ENCODE results near the gene PITPNC1. TPM values are rescaled to one million over a fixed set of nuclear protein-coding genes. Genes with fewer than 3 reads are reported as not detected.

Gene PITPNC1
- total and polyA plus RNA-seq, 2 of the 13 experiments (the other 11 are each of a cell fraction or from before 2014, with no cell fraction given) = 4.1 to 5.7 TPM

GRCh38 chr17:67366193-67367157 is 10.6 kb upstream of the PITPNC1 start, which contains the start of gene PSMD12 (continued):
- TF ChIP-seq RNF219 (CRISPR knock-in tag; IDR thresholded peaks at IDR 0.05) (no peak), BRCA1 (CRISPR knock-in tag; IDR thresholded peaks at IDR 0.05) (0 out of 2 replicates have a peak, but pooled peaks have one; percentile 38), ZNF766 (CRISPR knock-in tag; IDR thresholded peaks at IDR 0.05; ENCODE audit: borderline replicate concordance) (peak; percentile 51; the same call in 1 of the 2 replicates), ZBTB42 (CRISPR knock-in tag; IDR thresholded peaks at IDR 0.05) (peak; percentile 84; the same call in 1 of the 2 replicates), KDM2A (CRISPR knock-in tag; IDR thresholded peaks at IDR 0.05; ENCODE audit: borderline replicate concordance, low read depth) (peak; percentile 98), HOMEZ (CRISPR knock-in tag; IDR thresholded peaks at IDR 0.05; ENCODE audit: low read depth) (0 out of 2 replicates have a peak, but pooled peaks have one; percentile 53), ZNF644 (CRISPR knock-in tag; IDR thresholded peaks at IDR 0.05; ENCODE audit: low read depth) (no peak), ZBTB43 (CRISPR knock-in tag; conservative IDR thresholded peaks at IDR 0.05) (0 out of 2 replicates have a peak, but pooled peaks have one; percentile 23), USF2 (IDR thresholded peaks at IDR 0.05; ENCODE audit: low read depth, low read length) (no peak), USF2 (CRISPR knock-in tag; IDR thresholded peaks at IDR 0.05; ENCODE audit: borderline replicate concordance) (no peak; the same call in 1 of the 2 replicates), ZNF264 (CRISPR knock-in tag; IDR thresholded peaks at IDR 0.05) (peak; percentile 82), MXI1 (IDR thresholded peaks at IDR 0.05; ENCODE audit: borderline replicate concordance, low read depth, low read length) (peak; percentile 93; the same call in 2 of the 3 replicates), ZNF775 (CRISPR knock-in tag; IDR thresholded peaks at IDR 0.05; ENCODE audit: borderline replicate concordance) (peak; percentile 44; the same call in 1 of the 2 replicates), ZBTB8A (CRISPR knock-in tag; IDR thresholded peaks at IDR 0.05; ENCODE audit: borderline replicate concordance, low read depth) (no peak; the same call in 1 of the 2 replicates), ZNF512 (CRISPR knock-in tag; IDR thresholded peaks at IDR 0.05) (0 out of 2 replicates have a peak, but pooled peaks have one; percentile 25), SALL2 (CRISPR knock-in tag; IDR thresholded peaks at IDR 0.05) (peak; percentile 97)
